ENCODE measurements around the gene CRACR2A.
A peak's percentile ranks its signal among the peaks of the same experiment; 100 is the strongest.

CRACR2A gene

GRCh38 chr12:3694673-3695072, 58.2 kb downstream of the CRACR2A start:
- DNase-seq (ENCODE audit: low read depth, low spot score), result no peak
- in situ Hi-C loops (cut with HindIII; ENCODE audit: low sequenced_read_pairs), result no loop called here
- TF ChIP-seq, protein P1, sequence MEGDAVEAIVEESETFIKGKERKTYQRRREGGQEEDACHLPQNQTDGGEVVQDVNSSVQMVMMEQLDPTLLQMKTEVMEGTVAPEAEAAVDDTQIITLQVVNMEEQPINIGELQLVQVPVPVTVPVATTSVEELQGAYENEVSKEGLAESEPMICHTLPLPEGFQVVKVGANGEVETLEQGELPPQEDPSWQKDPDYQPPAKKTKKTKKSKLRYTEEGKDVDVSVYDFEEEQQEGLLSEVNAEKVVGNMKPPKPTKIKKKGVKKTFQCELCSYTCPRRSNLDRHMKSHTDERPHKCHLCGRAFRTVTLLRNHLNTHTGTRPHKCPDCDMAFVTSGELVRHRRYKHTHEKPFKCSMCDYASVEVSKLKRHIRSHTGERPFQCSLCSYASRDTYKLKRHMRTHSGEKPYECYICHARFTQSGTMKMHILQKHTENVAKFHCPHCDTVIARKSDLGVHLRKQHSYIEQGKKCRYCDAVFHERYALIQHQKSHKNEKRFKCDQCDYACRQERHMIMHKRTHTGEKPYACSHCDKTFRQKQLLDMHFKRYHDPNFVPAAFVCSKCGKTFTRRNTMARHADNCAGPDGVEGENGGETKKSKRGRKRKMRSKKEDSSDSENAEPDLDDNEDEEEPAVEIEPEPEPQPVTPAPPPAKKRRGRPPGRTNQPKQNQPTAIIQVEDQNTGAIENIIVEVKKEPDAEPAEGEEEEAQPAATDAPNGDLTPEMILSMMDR (IDR thresholded peaks at IDR 0.05; ENCODE audit: low read depth, low read length), result no peak
- H3K4me3 ChIP-seq (ENCODE audit: low read depth, low read length), result no peak overlapping the region

DNA sequence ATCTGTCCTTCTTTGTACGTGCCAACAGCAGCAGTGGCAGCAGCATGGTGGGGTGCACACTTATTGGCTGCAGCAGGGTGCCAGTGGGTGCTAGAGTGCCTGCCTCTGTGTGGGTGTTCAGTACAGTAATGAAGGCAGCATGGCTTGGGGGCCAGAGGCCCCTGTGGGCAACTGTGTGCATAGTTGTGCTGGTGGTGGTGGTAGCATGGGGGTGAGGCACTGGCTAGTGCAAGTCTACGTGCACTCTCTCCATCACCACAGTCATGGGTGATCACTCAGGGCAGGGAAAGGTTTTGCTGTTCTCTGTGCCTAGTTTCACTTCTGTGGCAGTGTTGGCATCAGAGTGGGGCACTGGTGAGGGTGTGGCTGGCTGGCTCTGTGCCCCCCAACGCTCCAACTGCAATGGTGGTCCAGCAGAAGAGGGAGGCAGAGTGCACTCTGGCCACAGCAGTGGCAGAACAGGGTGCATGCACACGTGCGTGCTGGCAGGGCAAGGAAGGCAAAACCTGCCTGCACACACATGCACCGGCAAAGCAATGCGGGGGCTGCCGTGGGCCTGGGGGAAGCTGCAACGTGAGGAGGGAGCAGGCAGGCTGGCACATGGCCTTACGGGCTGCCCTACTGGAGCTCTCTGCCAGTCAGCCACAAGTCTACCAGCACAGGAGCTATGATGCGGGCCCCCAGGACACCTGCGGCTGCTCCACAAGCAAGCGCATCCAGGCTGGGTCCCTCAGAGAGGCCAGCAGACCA, 60.1 kb downstream of the CRACR2A start:
- in situ Hi-C loops (cut with HindIII; ENCODE audit: low sequenced_read_pairs), result no loop called here
- TF ChIP-seq, protein P1 (IDR thresholded peaks at IDR 0.05; ENCODE audit: low read depth, low read length), result no peak
- no peak overlapping the region for H3K4me3 ChIP-seq (ENCODE audit: low read depth, low read length)
- no peak for DNase-seq (ENCODE audit: low read depth, low spot score)

DNA sequence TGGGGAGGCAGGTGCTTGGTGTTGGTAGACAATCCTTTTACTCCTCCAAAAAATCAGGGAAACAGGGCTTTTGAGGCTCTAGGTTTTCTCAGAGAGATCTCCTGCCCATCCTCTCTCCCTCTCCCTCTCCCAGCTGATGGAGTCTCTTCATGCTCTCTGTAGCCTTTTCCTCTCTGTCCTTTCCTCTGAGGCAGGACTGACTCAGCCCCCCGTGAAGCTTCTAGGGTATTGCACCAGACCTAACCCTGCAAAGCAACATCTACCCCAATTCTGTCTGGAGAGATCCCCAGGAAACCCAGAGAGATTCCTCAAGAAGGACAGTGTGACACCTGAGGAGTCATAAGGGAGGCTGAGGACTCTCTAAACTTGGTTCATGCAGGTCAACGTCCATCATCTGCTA, 66.4 kb downstream of the CRACR2A start:
- DNase-seq (ENCODE audit: low read depth, low spot score), result no peak
- TF ChIP-seq, protein P1 (IDR thresholded peaks at IDR 0.05; ENCODE audit: low read depth, low read length), result no peak
- in situ Hi-C loops (cut with HindIII; ENCODE audit: low sequenced_read_pairs), result no loop called here
- H3K4me3 ChIP-seq (ENCODE audit: low read depth, low read length), result no peak overlapping the region

- DNase-seq (ENCODE audit: low read depth, low spot score), result no peak
- in situ Hi-C loops (cut with HindIII; ENCODE audit: low sequenced_read_pairs), result no loop called here
- no peak overlapping the region for H3K4me3 ChIP-seq (ENCODE audit: low read depth, low read length)
- TF ChIP-seq, protein P1 (IDR thresholded peaks at IDR 0.05; ENCODE audit: low read depth, low read length), result no peak
Measured at GRCh38 chr12:3685830-3686229, 67.1 kb downstream of the CRACR2A start.

DNA sequence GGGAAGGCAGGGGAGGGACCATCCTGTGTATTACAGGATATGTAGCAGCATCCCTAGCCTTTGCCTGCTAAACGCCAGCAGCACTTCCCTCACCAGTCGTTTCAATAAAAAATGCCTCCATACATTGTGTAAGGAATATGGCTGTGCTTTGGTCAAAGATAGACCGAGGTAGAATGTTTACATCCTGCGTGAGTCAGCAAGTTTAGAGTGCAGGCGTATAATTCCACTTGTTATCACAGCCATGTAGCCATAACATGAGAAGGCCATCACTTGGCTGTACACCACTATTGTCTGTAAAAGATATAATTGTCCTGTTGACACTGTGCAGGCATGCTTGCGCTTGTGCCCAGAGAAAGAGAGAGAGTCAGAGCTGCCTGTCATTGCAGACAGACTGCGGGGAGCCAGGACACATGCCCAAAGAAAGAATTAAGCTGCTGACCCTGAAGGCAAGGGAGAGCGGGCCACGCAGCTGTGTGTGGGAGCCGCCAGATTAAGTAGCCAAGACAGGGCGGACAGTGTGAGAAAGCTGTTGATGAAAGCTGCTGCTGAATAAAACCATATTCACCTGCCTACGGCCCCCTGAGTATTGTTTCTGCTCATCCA, 68.4 kb downstream of the CRACR2A start:
- TF ChIP-seq, protein P1 (IDR thresholded peaks at IDR 0.05; ENCODE audit: low read depth, low read length), result no peak
- no peak overlapping the region for H3K4me3 ChIP-seq (ENCODE audit: low read depth, low read length)
- DNase-seq (ENCODE audit: low read depth, low spot score), result no peak
- in situ Hi-C loops (cut with HindIII; ENCODE audit: low sequenced_read_pairs), result no loop called here

- TF ChIP-seq, protein P1 (IDR thresholded peaks at IDR 0.05; ENCODE audit: low read depth, low read length), result no peak
- in situ Hi-C loops (cut with HindIII; ENCODE audit: low sequenced_read_pairs), result no loop called here
- DNase-seq (ENCODE audit: low read depth, low spot score), result peak; percentile 17
- H3K4me3 ChIP-seq (ENCODE audit: low read depth, low read length), result no peak overlapping the region
Measured at GRCh38 chr12:3683670-3684069, 69.2 kb downstream of the CRACR2A start.

All from astrocyte of the spinal cord (primary cell).